ENCODE measurements around the gene URB1. TPM values are rescaled to one million over a fixed set of nuclear protein-coding genes. Genes with fewer than 3 reads are reported as not detected.
"Not testable (repeated sequence)": the region's sequence is repeated elsewhere in the genome, so short reads cannot be mapped to it uniquely, and the experiment has no call there.

The URB1 gene, protein sequence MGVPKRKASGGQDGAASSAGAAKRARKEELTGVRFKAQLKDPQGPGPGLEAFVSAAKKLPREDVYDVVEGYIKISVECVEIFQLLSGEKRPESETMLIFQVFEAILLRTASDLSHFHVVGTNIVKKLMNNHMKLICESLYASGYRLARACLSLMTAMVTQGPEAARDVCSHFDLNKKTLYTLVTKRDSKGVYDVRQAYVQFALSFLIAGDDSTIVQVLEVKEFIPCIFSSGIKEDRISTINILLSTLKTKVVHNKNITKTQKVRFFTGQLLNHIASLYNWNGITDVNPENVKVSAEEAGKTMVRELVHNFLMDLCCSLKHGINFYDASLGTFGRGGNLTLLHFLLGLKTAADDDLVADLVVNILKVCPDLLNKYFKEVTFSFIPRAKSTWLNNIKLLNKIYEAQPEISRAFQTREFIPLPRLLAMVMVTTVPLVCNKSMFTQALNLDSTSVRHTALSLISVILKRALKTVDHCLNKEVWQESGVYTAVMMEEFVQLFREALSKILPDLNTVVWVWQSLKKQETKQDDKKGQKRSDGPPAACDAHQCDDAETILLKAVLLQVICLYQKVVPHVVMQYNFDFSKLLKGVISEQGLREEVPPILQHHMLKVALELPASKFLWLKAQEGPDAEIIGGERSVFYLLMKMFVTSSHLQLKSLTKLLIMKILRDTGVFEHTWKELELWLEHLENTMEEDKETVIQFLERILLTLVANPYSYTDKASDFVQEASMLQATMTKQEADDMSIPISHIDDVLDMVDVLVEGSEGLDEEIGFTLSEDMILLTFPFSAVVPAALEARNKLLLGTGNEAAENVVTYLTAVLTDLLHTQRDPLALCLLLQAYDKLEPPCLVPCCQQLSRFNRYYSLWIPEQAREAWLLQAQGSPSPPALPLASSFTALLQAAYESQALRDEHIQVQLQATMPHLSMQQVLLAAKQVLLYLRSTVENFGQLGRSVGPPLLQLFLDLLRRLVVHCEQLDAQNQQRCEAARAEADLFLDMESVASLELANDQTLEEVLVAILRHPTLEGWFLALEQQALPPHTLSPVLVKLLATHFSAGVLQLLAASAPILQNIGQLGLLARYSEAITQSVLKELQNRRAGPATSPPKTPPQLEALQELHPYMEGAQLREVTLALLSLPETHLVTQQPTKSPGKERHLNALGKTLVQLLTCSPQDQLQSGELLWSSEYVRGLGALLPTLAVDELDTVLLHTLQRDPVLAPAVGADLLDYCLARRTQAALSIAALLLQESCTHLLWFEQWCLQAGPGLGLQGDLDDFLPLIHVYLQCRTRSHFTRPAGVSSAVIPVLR (N-terminal part only)
- total RNA-seq, result 10 to 100 TPM; 13.7 to 17.7 (median 15.2) TPM

DNA sequence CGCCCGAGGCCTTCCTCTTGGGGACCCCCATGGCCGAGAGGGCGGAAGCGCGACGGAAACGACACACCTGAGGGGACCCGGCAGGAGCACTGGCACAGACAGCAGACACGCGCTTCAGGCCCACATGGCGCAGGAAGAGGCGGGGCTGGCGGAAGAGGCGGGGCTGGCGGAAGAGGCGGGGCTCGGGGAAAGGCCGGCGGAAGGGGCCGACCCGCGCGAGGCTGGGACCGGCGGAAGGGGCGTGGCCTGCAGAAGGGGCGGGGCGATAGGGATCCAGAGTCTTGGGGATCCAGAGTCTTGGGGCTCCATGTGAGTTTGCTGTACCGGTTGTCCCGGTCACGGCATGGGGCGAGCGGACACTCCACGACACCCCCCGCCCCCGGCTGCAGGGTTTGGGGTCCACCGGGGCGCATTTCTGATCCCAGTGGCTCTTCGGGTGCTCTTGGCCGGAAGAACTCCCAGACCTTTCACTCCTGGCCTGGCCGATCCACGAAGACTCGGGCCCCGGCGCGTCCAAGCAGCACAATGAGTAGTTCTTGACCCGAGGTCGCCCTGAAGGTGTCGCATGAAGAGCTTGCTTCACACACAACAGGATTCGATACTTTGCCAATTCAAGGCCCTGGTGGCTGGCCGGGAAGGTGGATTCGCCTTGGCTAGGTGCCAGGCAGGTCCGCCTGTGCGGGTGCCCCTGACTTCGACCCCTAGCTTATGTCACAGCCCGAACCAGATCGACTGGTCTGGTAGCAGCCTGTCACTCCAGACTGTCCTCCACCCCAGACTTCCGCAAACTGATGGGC lies at the start of gene URB1:
URB1 (minus strand) TSS at position 133 of the 797 bp plus-strand sequence; CDS start at position 31, 102 bp downstream.
- H3K27me3 ChIP-seq, result peaks cover 0 to 15% (median 0%) of the 10 kb centered on the region in 3 donors
- in situ Hi-C loops (cut with MboI; ENCODE audit: low sequenced_read_pairs in 4 of 4) (loop anchor here in 2 of 4 donors (25.0 kb wide), 2 partner anchors 344 to 656 kb away; partner anchors contain the start of genes SYNJ1 (in 2 of the 2) and SCAF4 (in 1 of the 2)), intact Hi-C loops (cut with DNase I; ENCODE audit: low total_unique reads) (loop anchor here (1.0 to 10.0 kb wide), 5 partner anchors 18 to 380 kb away; partner anchors contain the start of genes CFAP298 and MIS18A)
- peak; percentile 93 to 95 for ATAC-seq
- peak within 1 kb of the TSS; percentile 82 to 92 (median 86) for H3K27ac ChIP-seq
- TF ChIP-seq, protein P1, sequence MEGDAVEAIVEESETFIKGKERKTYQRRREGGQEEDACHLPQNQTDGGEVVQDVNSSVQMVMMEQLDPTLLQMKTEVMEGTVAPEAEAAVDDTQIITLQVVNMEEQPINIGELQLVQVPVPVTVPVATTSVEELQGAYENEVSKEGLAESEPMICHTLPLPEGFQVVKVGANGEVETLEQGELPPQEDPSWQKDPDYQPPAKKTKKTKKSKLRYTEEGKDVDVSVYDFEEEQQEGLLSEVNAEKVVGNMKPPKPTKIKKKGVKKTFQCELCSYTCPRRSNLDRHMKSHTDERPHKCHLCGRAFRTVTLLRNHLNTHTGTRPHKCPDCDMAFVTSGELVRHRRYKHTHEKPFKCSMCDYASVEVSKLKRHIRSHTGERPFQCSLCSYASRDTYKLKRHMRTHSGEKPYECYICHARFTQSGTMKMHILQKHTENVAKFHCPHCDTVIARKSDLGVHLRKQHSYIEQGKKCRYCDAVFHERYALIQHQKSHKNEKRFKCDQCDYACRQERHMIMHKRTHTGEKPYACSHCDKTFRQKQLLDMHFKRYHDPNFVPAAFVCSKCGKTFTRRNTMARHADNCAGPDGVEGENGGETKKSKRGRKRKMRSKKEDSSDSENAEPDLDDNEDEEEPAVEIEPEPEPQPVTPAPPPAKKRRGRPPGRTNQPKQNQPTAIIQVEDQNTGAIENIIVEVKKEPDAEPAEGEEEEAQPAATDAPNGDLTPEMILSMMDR (IDR thresholded peaks at IDR 0.05 in 4 of 5, conservative IDR thresholded peaks at IDR 0.05 in 1 of 5), result no peak
- peak; percentile 64 to 73 for TF ChIP-seq POLR2A (IDR thresholded peaks at IDR 0.05)
- H3K36me3 ChIP-seq, result no peaks in the 10 kb centered on the region
- H3K9me3 ChIP-seq, result no peaks in the 10 kb centered on the region
- peak within 1 kb of the TSS; percentile 93 to 99 (median 95) for H3K4me3 ChIP-seq
- peaks cover 19 to 21% of the 10 kb centered on the region in 2 donors for H3K4me1 ChIP-seq
- DNase-seq, result peak; percentile 84 to 88

DNA sequence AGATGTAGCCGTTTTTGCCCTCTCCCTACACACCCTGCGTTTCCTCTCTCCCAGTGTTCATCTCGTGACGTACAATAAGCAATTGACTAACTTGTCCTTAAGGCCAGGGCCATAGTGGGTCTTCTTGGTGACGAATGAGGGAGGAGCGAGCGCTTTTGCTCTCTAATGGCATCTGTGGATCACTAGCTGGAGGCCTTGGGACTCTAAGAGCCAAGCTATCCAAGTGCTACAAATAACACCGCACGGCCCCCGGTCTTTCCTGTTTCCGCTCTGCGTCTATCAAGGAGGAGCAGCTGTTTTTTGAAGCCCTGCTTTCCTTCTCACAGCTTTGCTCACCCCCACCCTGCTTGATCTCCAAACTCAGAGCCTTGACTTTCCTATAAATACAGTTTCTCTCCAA lies 44.9 kb upstream of the URB1 start:
- Histone ChIP-seq H3K4me1 (no peaks in the 10 kb centered on the region), H3K27ac (no peak overlapping the region), H3K36me3 (no peaks in the 10 kb centered on the region), H3K4me3 (no peak overlapping the region), H3K9me3 (no peaks in the 10 kb centered on the region), H3K27me3 (no peaks in the 10 kb centered on the region)
- DNase-seq (no peak), ATAC-seq (no peak)
- in situ Hi-C loops (cut with MboI; ENCODE audit: low sequenced_read_pairs in 4 of 4), result no loop called here
- no peak for TF ChIP-seq POLR2A (IDR thresholded peaks at IDR 0.05)
- TF ChIP-seq, protein P1 (IDR thresholded peaks at IDR 0.05 in 4 of 5, conservative IDR thresholded peaks at IDR 0.05 in 1 of 5), result no peak
- intact Hi-C loops (cut with DNase I; ENCODE audit: low total_unique reads), result no loop called here

DNA sequence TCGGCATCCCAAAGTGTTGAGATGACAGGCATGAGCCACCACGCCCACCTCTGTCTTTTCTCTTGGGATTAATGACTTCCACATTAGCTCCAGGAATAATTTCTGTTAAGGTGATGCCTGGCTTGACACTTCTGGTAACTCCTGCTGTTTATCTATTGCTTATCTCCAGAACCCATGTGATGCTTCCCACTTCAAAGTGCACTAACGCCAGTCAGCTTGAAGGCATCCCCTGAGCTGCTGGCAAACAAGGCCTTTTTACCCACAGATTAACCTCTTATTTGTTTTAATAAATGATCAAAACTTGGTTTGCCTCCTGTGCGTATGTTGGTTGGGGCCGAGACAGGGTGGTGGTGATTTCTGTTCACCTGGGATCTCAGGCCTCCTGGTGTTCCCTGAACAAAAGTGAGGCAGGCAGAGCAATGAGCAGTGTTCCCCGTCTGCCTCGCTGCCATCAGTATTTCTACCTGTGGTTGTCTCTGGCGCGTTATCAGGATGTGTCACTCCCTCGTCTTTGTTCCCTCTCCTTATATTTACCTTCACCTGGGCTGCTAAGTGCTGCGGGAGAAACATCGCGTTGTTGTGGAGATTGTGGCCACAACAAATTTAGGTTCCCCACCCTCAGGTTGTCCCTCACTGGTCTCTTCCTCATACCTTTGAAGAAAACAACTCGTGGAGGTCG lies 40.3 kb upstream of the URB1 start:
- not testable (repeated sequence) for H3K4me3 ChIP-seq, H3K4me1 ChIP-seq

DNA sequence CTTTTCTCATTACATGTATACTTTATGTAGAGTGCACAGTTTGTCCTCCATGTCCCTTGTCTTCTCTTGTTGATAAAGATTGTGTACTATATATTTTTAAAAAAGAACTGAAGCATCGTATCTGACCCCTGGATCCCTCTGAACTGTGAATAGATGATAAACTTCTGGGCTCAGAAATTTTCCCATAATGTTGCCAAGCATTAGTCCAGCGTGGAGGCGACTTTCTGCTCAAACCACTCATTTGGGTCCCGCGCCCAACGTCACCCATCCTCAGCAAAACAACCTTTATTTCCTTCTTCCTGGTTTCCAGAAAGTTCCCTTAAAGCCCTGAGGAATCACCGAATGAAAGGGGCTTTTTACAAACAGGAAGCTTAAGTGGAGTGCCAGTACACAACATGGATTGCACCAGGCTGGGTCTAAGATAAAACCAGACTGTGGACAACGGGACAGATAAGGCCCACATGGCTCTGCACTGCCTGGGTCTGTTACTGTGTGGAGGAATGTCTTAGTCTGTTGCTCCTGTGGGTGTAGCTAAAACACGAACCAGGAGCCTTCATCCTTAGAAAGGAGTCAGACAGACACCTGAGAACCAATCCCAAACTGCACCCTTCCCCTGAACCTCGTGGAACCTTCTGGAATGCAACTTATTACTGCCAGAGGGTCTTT lies 35.3 kb upstream of the URB1 start:
- DNase-seq (no peak), ATAC-seq (no peak)
- in situ Hi-C loops (cut with MboI; ENCODE audit: low sequenced_read_pairs in 4 of 4), result no loop called here
- H3K27ac ChIP-seq, result no peak overlapping the region
- TF ChIP-seq POLR2A (IDR thresholded peaks at IDR 0.05), result no peak
- TF ChIP-seq, protein P1 (IDR thresholded peaks at IDR 0.05 in 4 of 5, conservative IDR thresholded peaks at IDR 0.05 in 1 of 5), result no peak
- H3K4me1 ChIP-seq, result no peaks in the 10 kb centered on the region
- H3K4me3 ChIP-seq, result no peak overlapping the region
- H3K36me3 ChIP-seq, result no peaks in the 10 kb centered on the region
- H3K9me3 ChIP-seq, result no peaks in the 10 kb centered on the region
- no peaks in the 10 kb centered on the region for H3K27me3 ChIP-seq
- intact Hi-C loops (cut with DNase I; ENCODE audit: low total_unique reads), result no loop called here

More for the DNA sequence above, 40.3 kb upstream of the URB1 start:
- H3K36me3 ChIP-seq; H3K27ac ChIP-seq; in situ Hi-C loops (cut with MboI; ENCODE audit: low sequenced_read_pairs in 4 of 4); ATAC-seq; H3K27me3 ChIP-seq; intact Hi-C loops (cut with DNase I; ENCODE audit: low total_unique reads); DNase-seq; H3K9me3 ChIP-seq: not testable (repeated sequence)

Measured in gastrocnemius medialis (tissue), 4 donors.